GM18511 (cell line): ENCODE data around the gene MYMX.

Source experiments
- ATAC-seq: cut with Tn5 transposase; IDR thresholded peaks from one replicate; pipeline ENCODE4 v1.9.1; 2021; ENCODE audit warnings: mild to moderate bottlenecking, moderate library complexity; ENCODE audit not compliant: unreplicated experiment

MYMX gene

GRCh38 chr6:44249082-44249748 lies 32.5 kb downstream of the MYMX start:
- no peak for ATAC-seq

- no peak for ATAC-seq
Observed at GRCh38 chr6:44250067-44250717, 33.5 kb downstream of the MYMX start.

GRCh38 chr6:44250718-44251123 lies 34.0 kb downstream of the MYMX start:
- ATAC-seq, result no peak

GRCh38 chr6:44251576-44252524 lies 35.1 kb downstream of the MYMX start:
- no peak for ATAC-seq

- no peak for ATAC-seq
Observed at GRCh38 chr6:44253307-44254101, 36.8 kb downstream of the MYMX start.

- no peak for ATAC-seq
Observed at GRCh38 chr6:44254191-44255104, 37.7 kb downstream of the MYMX start.

GRCh38 chr6:44255105-44255808 lies 38.5 kb downstream of the MYMX start:
- no peak for ATAC-seq

- no peak for ATAC-seq
Observed at GRCh38 chr6:44255871-44256774, 39.4 kb downstream of the MYMX start.

GRCh38 chr6:44256775-44257024 lies 40.0 kb downstream of the MYMX start:
- no peak for ATAC-seq

- peak; percentile 56 for ATAC-seq
Observed at GRCh38 chr6:44257025-44257752, 40.5 kb downstream of the MYMX start, which contains the start of gene SLC35B2. Gene SLC35B2 (minus strand): TSS chr6:44257528. CDS start chr6:44257410, 118 bp downstream.

GRCh38 chr6:44257753-44258324 lies 41.1 kb downstream of the MYMX start:
- peak; percentile 31 for ATAC-seq

- no peak for ATAC-seq
Observed at GRCh38 chr6:44258325-44258863, 41.7 kb downstream of the MYMX start.

GRCh38 chr6:44258921-44259320 lies 42.2 kb downstream of the MYMX start:
- no peak for ATAC-seq

- ATAC-seq, result no peak
Observed at GRCh38 chr6:44260011-44260410, 43.3 kb downstream of the MYMX start.

GRCh38 chr6:44260451-44261297 lies 43.9 kb downstream of the MYMX start:
- no peak for ATAC-seq

- no peak for ATAC-seq
Observed at GRCh38 chr6:44261581-44261980, 44.9 kb downstream of the MYMX start.
